ENCODE measurements around the gene CAPZB.

CAPZB gene

DNA sequence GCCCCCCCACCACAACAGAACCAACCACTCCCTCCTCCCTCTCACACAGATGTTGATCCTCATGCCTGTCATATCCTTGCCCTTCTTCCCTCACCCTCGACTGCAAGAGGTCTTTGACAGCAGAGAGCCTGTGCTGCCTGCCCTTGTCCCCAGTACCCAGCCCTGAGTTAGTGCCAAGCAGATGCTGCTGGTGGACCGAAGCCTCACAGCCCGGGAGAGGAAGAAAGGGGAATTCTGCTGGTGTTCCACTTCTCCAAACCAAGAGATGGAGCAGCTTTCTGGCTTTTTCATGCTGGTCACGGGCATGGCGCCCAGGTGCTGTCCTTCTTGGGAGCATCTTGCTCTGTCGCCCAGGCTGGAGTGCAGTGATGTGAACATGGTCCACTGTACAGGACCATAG lies 104.1 kb downstream of the CAPZB start:
- TF ChIP-seq, protein P1, sequence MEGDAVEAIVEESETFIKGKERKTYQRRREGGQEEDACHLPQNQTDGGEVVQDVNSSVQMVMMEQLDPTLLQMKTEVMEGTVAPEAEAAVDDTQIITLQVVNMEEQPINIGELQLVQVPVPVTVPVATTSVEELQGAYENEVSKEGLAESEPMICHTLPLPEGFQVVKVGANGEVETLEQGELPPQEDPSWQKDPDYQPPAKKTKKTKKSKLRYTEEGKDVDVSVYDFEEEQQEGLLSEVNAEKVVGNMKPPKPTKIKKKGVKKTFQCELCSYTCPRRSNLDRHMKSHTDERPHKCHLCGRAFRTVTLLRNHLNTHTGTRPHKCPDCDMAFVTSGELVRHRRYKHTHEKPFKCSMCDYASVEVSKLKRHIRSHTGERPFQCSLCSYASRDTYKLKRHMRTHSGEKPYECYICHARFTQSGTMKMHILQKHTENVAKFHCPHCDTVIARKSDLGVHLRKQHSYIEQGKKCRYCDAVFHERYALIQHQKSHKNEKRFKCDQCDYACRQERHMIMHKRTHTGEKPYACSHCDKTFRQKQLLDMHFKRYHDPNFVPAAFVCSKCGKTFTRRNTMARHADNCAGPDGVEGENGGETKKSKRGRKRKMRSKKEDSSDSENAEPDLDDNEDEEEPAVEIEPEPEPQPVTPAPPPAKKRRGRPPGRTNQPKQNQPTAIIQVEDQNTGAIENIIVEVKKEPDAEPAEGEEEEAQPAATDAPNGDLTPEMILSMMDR (IDR thresholded peaks at IDR 0.05) = no peak
- Histone ChIP-seq H3K9me3 (no peaks in the 10 kb centered on the region), H3K36me3 (peaks cover 87% of the 10 kb centered on the region), H3K27me3 (no peaks in the 10 kb centered on the region), H3K27ac (no peak overlapping the region), H3K4me1 (ENCODE audit: control insufficient read depth in 1 of 2, insufficient read depth in 1 of 2, low read depth in 1 of 2, low read length in 1 of 2) (no peaks in the 10 kb centered on the region), H3K4me3 (ENCODE audit: low read depth in 1 of 2, low read length in 1 of 2) (no peak overlapping the region)

DNA sequence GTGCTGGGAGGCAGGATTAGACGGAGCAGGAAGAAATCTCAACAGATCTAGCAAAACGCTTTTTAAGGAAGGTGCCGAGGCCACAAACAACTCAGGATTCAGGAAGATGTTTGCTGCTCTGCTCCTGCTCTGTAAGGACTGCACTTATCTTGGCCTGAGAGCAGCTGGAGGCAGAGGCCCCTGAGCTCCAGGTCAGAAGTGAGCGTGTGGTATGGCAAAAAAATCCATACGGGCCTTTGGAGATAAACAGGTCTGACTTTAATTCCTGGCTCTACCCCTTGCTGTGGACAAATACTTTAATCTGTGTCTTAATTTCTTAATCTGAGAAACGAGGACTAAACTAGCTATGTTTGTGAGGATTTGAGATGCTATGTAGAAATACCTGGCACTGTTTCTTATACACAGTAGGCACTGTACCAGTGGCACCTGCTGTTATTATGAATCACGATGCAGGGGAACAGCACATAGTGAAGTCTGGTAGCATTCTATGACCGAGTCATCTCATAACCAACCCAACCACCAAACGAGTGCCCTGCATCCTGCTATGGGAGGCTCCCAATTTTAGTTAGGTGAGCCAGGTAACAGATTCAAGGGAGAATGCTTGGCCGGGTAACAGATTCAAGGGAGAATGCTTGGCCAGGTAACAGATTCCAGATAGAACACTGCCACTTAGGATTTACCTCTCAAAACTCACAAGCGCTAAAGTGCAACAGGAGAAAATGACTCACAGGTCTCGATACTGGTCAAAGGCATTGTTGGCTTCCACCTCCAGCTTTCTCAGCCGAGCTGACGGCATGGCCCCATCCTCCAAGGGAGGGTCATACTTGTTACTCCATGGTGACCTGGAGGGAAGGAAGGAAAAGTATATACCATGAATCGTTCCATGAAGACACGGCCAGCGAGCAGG lies 107.3 kb downstream of the CAPZB start:
- TF ChIP-seq, protein P1 (IDR thresholded peaks at IDR 0.05) = no peak
- no peak overlapping the region for H3K27ac ChIP-seq

GRCh38 chr1:19376428-19377372 lies 108.6 kb downstream of the CAPZB start:
- Histone ChIP-seq H3K4me3 (ENCODE audit: low read depth in 1 of 2, low read length in 1 of 2) (no peak overlapping the region), H3K9me3 (no peaks in the 10 kb centered on the region), H3K4me1 (ENCODE audit: control insufficient read depth in 1 of 2, insufficient read depth in 1 of 2, low read depth in 1 of 2, low read length in 1 of 2) (peaks cover 16 to 17% of the 10 kb centered on the region in 2 experiments), H3K27ac (peak overlapping the region; percentile 6), H3K27me3 (no peaks in the 10 kb centered on the region), H3K36me3 (peaks cover 90% of the 10 kb centered on the region)
- TF ChIP-seq, protein P1 (IDR thresholded peaks at IDR 0.05) = no peak

More for the DNA sequence above, 107.3 kb downstream of the CAPZB start:
- H3K27me3 ChIP-seq = no peaks in the 10 kb centered on the region
- H3K36me3 ChIP-seq = peaks cover 90% of the 10 kb centered on the region
- H3K4me1 ChIP-seq (ENCODE audit: control insufficient read depth in 1 of 2, insufficient read depth in 1 of 2, low read depth in 1 of 2, low read length in 1 of 2) = peaks cover 3% of the 10 kb centered on the region in 2 experiments
- H3K9me3 ChIP-seq = no peaks in the 10 kb centered on the region
- H3K4me3 ChIP-seq (ENCODE audit: low read depth in 1 of 2, low read length in 1 of 2) = no peak overlapping the region

DNA sequence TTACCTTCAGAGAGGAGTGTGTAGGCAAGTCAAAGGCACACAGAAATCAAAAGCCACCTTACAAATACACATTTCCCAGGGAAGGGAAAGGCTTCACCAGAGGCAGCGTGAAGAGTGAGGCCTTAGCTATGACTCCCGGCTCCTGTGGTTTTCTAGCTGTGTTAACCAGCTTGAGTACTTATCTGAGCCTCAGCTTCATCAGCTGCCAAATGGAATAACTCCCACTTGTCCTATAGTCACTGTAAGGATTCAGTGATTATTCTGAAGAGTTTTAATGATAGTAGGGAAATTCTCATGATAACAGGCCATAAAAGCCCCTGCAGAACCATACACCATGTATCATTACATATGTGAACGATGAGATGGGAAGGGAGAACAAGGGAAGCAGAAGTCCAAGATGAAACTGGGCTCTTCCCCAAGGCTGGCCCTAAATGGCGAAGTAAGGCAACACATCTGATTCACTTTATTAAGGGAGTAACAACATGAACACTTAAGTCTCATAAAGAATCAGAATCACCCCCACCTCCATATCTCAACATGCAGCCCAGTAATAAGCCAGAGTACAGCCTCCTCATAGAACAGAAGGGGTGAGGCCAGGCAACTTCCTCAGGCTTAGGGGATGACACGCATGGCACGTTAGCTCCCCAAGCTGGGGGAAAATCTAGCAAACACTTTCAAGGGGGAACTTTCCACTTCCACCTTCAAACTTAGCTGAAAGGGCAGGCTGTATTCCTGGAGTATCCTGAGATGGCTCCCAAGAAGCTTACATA lies 109.5 kb downstream of the CAPZB start:
- Histone ChIP-seq H3K27ac (peak overlapping the region; percentile 6), H3K9me3 (no peaks in the 10 kb centered on the region), H3K36me3 (peaks cover 83% of the 10 kb centered on the region), H3K4me1 (ENCODE audit: control insufficient read depth in 1 of 2, insufficient read depth in 1 of 2, low read depth in 1 of 2, low read length in 1 of 2) (peaks cover 25 to 26% of the 10 kb centered on the region in 2 experiments), H3K27me3 (no peaks in the 10 kb centered on the region), H3K4me3 (ENCODE audit: low read depth in 1 of 2, low read length in 1 of 2) (no peak overlapping the region)
- TF ChIP-seq, protein P1 (IDR thresholded peaks at IDR 0.05) = no peak

DNA sequence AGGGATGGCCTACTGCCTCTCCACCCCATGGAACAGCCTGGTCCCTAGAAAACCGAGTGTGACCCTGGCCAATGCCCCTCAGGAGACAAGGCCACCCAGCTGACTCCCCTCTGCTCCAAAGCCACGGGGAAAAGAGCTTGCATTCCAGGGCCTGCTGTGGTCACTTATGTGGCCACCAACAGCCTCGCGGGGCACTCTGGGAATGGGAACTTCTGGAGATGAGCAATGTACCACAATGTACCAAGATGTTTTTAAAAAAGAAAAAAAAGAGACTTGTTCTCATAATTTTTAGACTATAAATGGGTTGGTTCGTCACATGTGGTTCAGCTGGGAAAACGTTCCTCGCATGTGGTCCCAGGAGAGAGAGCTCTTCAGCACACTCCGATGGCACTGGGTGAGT lies 110.4 kb downstream of the CAPZB start:
- H3K36me3 ChIP-seq = peaks cover 74% of the 10 kb centered on the region
- H3K9me3 ChIP-seq = no peaks in the 10 kb centered on the region
- TF ChIP-seq, protein P1 (IDR thresholded peaks at IDR 0.05) = no peak
- no peak overlapping the region for H3K27ac ChIP-seq
- H3K4me3 ChIP-seq (ENCODE audit: low read depth in 1 of 2, low read length in 1 of 2) = no peak overlapping the region
- no peaks in the 10 kb centered on the region for H3K27me3 ChIP-seq
- peaks cover 34 to 35% of the 10 kb centered on the region in 2 experiments for H3K4me1 ChIP-seq (ENCODE audit: control insufficient read depth in 1 of 2, insufficient read depth in 1 of 2, low read depth in 1 of 2, low read length in 1 of 2)

Measured in neutrophil (primary cell).